Esophagus squamous epithelium (tissue), 5 donors: ENCODE measurements around the gene SLC12A9. TPM values are rescaled to one million over a fixed set of nuclear protein-coding genes. Genes with fewer than 3 reads are reported as not detected.

Experiments
- DNase-seq: peaks from one replicate; lab custom pipeline; 2025; lab: John Stamatoyannopoulos, UW
- H3K27ac ChIP-seq, 4 donors: fragments of 200-600 bp; sonication (generic); one replicate each; pipeline ENCODE4 v1.5.1; 2016 to 2019; ENCODE audit warnings: mild to moderate bottlenecking in 1 of 4
- H3K27me3 ChIP-seq, 4 donors: fragments of 200-600 bp; sonication (generic); 1 replicate in 3 of 4; 2 replicates in 1 of 4; pipeline versions ENCODE4 v1.5.1 to v1.6.0; 2017 to 2021; ENCODE audit warnings: antibody characterized with exemption in 1 of 4
- H3K36me3 ChIP-seq, 3 donors: fragments of 200-600 bp; sonication (generic); one replicate each; pipeline ENCODE4 v1.5.1; 2016 to 2019
- H3K4me1 ChIP-seq, 3 donors: fragments of 200-600 bp; sonication (generic); one replicate each; pipeline ENCODE4 v1.5.1; 2017 to 2019
- H3K4me3 ChIP-seq, 4 donors: fragments of 200-600 bp; sonication (generic); 1 replicate in 3 of 4; 2 replicates in 1 of 4; pipeline ENCODE4 v1.5.1; 2016 to 2019; ENCODE audit warnings: mild to moderate bottlenecking in 2 of 4, moderate library complexity in 1 of 4
- H3K9me3 ChIP-seq, 3 donors: fragments of 200-600 bp; sonication (generic); one replicate each; pipeline ENCODE4 v1.5.1; 2016 to 2019
- POLR2A ChIP-seq, 4 donors: fragments of 450-650 bp; IDR thresholded peaks; one replicate each; pipeline ENCODE4 v1.6.1; 2017; ENCODE audit warnings: antibody characterized with exemption in 4 of 4, mild to moderate bottlenecking in 4 of 4, moderate library complexity in 3 of 4
- WGBS, 2 donors: methylation state at CpG; one replicate each; pipeline ENCODE4 v1.1.5; 2018; 5-methylcytosine and 5-hydroxymethylcytosine counted together
- intact Hi-C: fragments of 100-400 bp; cut with DNase I; formaldehyde crosslinking; loops from one replicate; pipeline ENCODE4 v1.15.0; 2022
- total RNA-seq, 4 donors: library from RNA; depleted of rRNA; stranded (reverse); fragments of >200 nt; gene quantifications; one replicate each; pipeline ENCODE4 v1.1.0, GENCODE V29; 2016
- TF ChIP-seq, protein P1 (sequence below), 6 experiments: fragments of 450-650 bp in 4 of 6; fragments of 200-600 bp in 2 of 6; sonication (generic) in 2 of 6; IDR thresholded peaks; one replicate each; pipeline ENCODE4 v1.5.1; 2016 to 2019; ENCODE audit warnings: antibody characterized with exemption in 6 of 6, mild to moderate bottlenecking in 4 of 6, moderate library complexity in 4 of 6
- donor health status: DM: yes; HTN: yes; CAD: no.

Gene SLC12A9
- total RNA-seq, 4 donors from 2014 or later = 9.9 to 19.6 (median 17.3) TPM

- 48 to 49% methylated on average over 16 to 17 of the region's 21 CpGs for WGBS, 2 donors
- intact Hi-C loops = no loop called here
- no peak for TF ChIP-seq POLR2A (IDR thresholded peaks at IDR 0.05)
- TF ChIP-seq, protein P1, sequence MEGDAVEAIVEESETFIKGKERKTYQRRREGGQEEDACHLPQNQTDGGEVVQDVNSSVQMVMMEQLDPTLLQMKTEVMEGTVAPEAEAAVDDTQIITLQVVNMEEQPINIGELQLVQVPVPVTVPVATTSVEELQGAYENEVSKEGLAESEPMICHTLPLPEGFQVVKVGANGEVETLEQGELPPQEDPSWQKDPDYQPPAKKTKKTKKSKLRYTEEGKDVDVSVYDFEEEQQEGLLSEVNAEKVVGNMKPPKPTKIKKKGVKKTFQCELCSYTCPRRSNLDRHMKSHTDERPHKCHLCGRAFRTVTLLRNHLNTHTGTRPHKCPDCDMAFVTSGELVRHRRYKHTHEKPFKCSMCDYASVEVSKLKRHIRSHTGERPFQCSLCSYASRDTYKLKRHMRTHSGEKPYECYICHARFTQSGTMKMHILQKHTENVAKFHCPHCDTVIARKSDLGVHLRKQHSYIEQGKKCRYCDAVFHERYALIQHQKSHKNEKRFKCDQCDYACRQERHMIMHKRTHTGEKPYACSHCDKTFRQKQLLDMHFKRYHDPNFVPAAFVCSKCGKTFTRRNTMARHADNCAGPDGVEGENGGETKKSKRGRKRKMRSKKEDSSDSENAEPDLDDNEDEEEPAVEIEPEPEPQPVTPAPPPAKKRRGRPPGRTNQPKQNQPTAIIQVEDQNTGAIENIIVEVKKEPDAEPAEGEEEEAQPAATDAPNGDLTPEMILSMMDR (IDR thresholded peaks at IDR 0.05) = no peak
- Histone ChIP-seq H3K4me3 (peak overlapping the region in 1 of 4 donors; percentile 76), H3K27me3 (peaks cover 0 to 6% (median 0%) of the 10 kb centered on the region in 4 donors), H3K9me3 (no peaks in the 10 kb centered on the region), H3K36me3 (peaks cover 34 to 58% (median 56%) of the 10 kb centered on the region in 3 donors), H3K4me1 (peaks cover 31 to 53% (median 33%) of the 10 kb centered on the region in 3 donors), H3K27ac (peak overlapping the region; percentile 50 to 99 (median 87))
- no peak for DNase-seq
These were observed 35.2 kb downstream of the SLC12A9 start for GRCh38 chr7:100887516-100888290.

GRCh38 chr7:100888291-100888987 is 35.9 kb downstream of the SLC12A9 start:
- TF ChIP-seq, protein P1 (IDR thresholded peaks at IDR 0.05) = no peak
- TF ChIP-seq POLR2A (IDR thresholded peaks at IDR 0.05) = no peak
- peak overlapping the region; percentile 50 to 88 (median 74) for H3K4me3 ChIP-seq
- DNase-seq = no peak
- no peaks in the 10 kb centered on the region for H3K9me3 ChIP-seq
- peaks cover 0 to 11% (median 0%) of the 10 kb centered on the region in 4 donors for H3K27me3 ChIP-seq
- H3K4me1 ChIP-seq = peaks cover 31 to 53% (median 33%) of the 10 kb centered on the region in 3 donors
- intact Hi-C loops = no loop called here
- H3K36me3 ChIP-seq = peaks cover 34 to 51% (median 49%) of the 10 kb centered on the region in 3 donors
- 39 to 56% methylated on average over 13 of the region's 18 CpGs for WGBS, 2 donors
- peak overlapping the region; percentile 95 to 99 (median 98) for H3K27ac ChIP-seq

GRCh38 chr7:100888988-100889750 is 36.7 kb downstream of the SLC12A9 start, which contains the start of gene UFSP1:
Gene UFSP1 (minus strand): TSS chr7:100889715. CDS start chr7:100889271, 444 bp downstream.
- peaks cover 31 to 54% (median 33%) of the 10 kb centered on the region in 3 donors for H3K4me1 ChIP-seq
- no peak for DNase-seq
- H3K4me3 ChIP-seq = peak within 1 kb of the TSS; percentile 50 to 88 (median 74)

DNA sequence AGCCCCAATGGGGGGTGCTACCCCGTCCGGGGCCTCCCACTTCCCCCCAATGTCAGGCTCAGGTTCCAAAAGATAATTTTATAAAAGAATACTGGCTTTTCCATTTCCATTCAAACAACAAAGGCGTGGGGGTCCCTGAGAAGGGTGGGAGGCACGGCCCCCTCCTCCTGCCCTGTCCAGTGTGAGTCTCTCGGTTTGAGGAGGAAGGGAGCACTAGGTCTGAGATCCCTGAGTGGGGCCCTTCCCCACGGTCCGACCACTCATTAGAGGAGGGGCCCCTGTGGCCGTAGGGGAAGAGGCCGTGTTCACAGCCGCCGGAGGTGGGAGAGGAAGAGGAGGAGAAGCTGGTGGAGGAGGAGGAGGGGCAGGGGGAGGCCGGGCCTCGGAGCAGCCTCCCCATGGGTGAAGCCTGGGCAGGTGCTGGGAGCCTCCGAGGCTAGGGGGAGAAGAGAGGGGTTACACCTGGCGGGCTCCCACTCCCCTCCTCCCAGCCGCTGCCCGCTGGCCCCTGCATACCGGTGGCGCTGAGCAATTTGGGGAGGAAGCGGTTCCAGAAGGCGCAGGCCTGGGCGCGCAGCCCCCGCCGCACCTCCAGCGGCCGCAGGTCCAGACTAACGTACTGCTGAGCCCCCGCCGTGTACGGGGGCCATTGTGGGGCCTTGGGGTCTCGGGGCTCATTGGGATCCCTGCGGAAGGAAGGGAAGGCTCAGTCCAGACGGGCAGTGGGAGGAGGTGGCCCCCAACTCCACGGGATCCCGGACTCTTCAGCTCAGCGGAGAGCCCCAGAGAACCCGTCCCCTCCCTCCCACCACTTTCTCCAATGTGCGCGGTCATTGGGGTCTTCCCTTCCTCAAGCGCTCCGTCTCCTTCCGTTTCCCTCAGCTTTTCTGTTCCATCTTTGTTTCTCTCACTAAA is 38.4 kb downstream of the SLC12A9 start:
- H3K4me3 ChIP-seq = peak overlapping the region; percentile 50 to 88 (median 74)
- no peak for DNase-seq
- H3K36me3 ChIP-seq = peaks cover 16 to 26% (median 24%) of the 10 kb centered on the region in 3 donors
- peaks cover 5 to 35% (median 11%) of the 10 kb centered on the region in 4 donors for H3K27me3 ChIP-seq
- peak overlapping the region; percentile 95 to 99 (median 98) for H3K27ac ChIP-seq
- intact Hi-C loops = no loop called here
- H3K9me3 ChIP-seq = no peaks in the 10 kb centered on the region
- 8 to 15% methylated on average over 13 to 16 of the region's 43 CpGs for WGBS, 2 donors
- H3K4me1 ChIP-seq = peaks cover 43 to 71% (median 49%) of the 10 kb centered on the region in 3 donors
- TF ChIP-seq, protein P1 (IDR thresholded peaks at IDR 0.05) = no peak
- TF ChIP-seq POLR2A (IDR thresholded peaks at IDR 0.05) = no peak

More at GRCh38 chr7:100888988-100889750, 36.7 kb downstream of the SLC12A9 start, which contains the start of gene UFSP1:
- Histone ChIP-seq H3K27ac (peak within 1 kb of the TSS; percentile 95 to 99 (median 98)), H3K9me3 (no peaks in the 10 kb centered on the region), H3K36me3 (peaks cover 30 to 43% (median 42%) of the 10 kb centered on the region in 3 donors), H3K27me3 (peaks cover 0 to 18% (median 0%) of the 10 kb centered on the region in 4 donors)
- intact Hi-C loops = no loop called here
- WGBS, 2 donors = 0 to 3% methylated on average over 6 to 12 of the region's 73 CpGs
- no peak for TF ChIP-seq POLR2A (IDR thresholded peaks at IDR 0.05)
- TF ChIP-seq, protein P1 (IDR thresholded peaks at IDR 0.05) = peak in 2 of 6 experiments; percentile 11 to 22
